Mesothelial cell of epicardium (in vitro differentiated cells): ENCODE measurements around the gene ST6GALNAC4. TPM values are rescaled to one million over a fixed set of nuclear protein-coding genes. Genes with fewer than 3 reads are reported as not detected.

ENCODE experiments used
- DNase-seq, 2 experiments: peaks; one replicate each; pipeline ENCODE4 v3.0.0; 2021; ENCODE audit warnings: low spot score in 2 of 2; ENCODE audit not compliant: unreplicated experiment in 2 of 2
- H3K27ac Mint-ChIP-seq: 2 replicates; pipeline ENCODE4 v1.8.0; 2021; ENCODE audit warnings: mixed read lengths
- H3K27me3 Mint-ChIP-seq: 2 replicates; pipeline ENCODE4 v1.8.0; 2021; ENCODE audit warnings: low read depth, mixed read lengths
- H3K36me3 Mint-ChIP-seq: 2 replicates; pipeline ENCODE4 v1.8.0; 2021; ENCODE audit warnings: mixed read lengths
- H3K4me1 Mint-ChIP-seq: 2 replicates; pipeline ENCODE4 v1.8.0; 2021; ENCODE audit warnings: mixed read lengths
- H3K4me3 Mint-ChIP-seq: 2 replicates; pipeline ENCODE4 v1.8.0; 2021; ENCODE audit warnings: mild to moderate bottlenecking, moderate library complexity, mixed read lengths
- H3K9me3 Mint-ChIP-seq: 2 replicates; pipeline ENCODE4 v1.8.0; 2021; ENCODE audit warnings: mixed read lengths
- total RNA-seq: library from RNA; stranded (reverse); gene quantifications from 3 replicates; pipeline ENCODE4 v1.2.1, GENCODE V29; 2021
- TF ChIP-seq, protein P1 (sequence below): fragments of 200-600 bp; sonication (generic); IDR thresholded peaks from one replicate; pipeline ENCODE4 v1.5.0; 2021; ENCODE audit warnings: antibody characterized with exemption; ENCODE audit not compliant: unreplicated experiment

Gene ST6GALNAC4
- total RNA-seq, 1 donor from 2014 or later, result 14.5 TPM

DNA sequence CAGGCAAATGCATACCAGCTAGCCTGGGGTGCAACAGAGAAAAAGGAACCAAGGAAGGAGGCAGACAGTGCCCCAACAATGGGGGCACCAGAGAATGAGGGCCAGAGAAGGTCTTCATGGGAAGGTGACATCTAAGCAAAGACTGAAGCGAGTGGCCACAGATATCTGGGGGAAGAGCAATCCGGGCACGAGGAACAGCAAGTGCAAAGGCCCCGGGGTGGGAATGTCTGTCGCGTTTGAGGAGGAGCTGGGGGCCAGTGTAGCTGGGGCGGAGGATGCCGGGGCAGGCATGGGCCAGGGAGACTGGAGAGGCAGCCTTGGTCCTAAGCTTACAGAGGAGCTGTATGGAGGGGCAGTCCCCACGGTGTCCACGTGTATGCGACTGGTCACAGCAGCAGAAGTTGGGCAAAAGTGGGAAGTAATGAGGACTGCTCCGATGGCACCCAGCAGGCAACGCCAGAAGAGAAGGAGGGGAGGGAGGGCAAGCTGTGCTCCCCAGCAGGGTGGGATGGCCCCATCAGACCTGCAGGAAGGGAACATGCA lies 44.8 kb upstream of the ST6GALNAC4 start:
- Mint-ChIP-seq H3K4me3 (no peak overlapping the region), H3K27ac (peak overlapping the region; percentile 34), H3K27me3 (no peaks in the 10 kb centered on the region), H3K9me3 (peaks cover 7% of the 10 kb centered on the region), H3K36me3 (peaks cover 11% of the 10 kb centered on the region), H3K4me1 (peaks cover 50% of the 10 kb centered on the region)
- DNase-seq, result no peak
- TF ChIP-seq, protein P1, sequence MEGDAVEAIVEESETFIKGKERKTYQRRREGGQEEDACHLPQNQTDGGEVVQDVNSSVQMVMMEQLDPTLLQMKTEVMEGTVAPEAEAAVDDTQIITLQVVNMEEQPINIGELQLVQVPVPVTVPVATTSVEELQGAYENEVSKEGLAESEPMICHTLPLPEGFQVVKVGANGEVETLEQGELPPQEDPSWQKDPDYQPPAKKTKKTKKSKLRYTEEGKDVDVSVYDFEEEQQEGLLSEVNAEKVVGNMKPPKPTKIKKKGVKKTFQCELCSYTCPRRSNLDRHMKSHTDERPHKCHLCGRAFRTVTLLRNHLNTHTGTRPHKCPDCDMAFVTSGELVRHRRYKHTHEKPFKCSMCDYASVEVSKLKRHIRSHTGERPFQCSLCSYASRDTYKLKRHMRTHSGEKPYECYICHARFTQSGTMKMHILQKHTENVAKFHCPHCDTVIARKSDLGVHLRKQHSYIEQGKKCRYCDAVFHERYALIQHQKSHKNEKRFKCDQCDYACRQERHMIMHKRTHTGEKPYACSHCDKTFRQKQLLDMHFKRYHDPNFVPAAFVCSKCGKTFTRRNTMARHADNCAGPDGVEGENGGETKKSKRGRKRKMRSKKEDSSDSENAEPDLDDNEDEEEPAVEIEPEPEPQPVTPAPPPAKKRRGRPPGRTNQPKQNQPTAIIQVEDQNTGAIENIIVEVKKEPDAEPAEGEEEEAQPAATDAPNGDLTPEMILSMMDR, result no peak

DNA sequence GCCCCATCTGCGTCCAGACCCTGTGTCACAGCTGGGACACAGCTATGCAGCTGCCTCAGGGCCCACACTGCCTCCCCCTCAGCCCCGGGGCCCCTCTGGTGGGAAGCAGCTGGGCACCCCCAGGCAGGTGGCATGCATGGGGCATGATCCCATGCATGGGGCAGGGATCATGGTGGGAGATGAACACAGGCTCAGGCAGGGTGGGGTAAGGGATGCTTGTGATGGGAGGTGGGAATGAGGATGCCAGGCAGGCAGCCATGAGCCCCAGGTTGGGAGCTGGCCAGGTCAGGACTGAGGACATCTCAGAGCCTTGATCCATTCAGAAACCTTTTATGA lies 44.3 kb upstream of the ST6GALNAC4 start:
- H3K36me3 Mint-ChIP-seq, result peaks cover 11% of the 10 kb centered on the region
- peak overlapping the region; percentile 34 for H3K27ac Mint-ChIP-seq
- no peak for DNase-seq
- TF ChIP-seq, protein P1, result no peak
- H3K27me3 Mint-ChIP-seq, result no peaks in the 10 kb centered on the region
- H3K9me3 Mint-ChIP-seq, result peaks cover 7% of the 10 kb centered on the region
- H3K4me3 Mint-ChIP-seq, result no peak overlapping the region
- peaks cover 44% of the 10 kb centered on the region for H3K4me1 Mint-ChIP-seq

DNA sequence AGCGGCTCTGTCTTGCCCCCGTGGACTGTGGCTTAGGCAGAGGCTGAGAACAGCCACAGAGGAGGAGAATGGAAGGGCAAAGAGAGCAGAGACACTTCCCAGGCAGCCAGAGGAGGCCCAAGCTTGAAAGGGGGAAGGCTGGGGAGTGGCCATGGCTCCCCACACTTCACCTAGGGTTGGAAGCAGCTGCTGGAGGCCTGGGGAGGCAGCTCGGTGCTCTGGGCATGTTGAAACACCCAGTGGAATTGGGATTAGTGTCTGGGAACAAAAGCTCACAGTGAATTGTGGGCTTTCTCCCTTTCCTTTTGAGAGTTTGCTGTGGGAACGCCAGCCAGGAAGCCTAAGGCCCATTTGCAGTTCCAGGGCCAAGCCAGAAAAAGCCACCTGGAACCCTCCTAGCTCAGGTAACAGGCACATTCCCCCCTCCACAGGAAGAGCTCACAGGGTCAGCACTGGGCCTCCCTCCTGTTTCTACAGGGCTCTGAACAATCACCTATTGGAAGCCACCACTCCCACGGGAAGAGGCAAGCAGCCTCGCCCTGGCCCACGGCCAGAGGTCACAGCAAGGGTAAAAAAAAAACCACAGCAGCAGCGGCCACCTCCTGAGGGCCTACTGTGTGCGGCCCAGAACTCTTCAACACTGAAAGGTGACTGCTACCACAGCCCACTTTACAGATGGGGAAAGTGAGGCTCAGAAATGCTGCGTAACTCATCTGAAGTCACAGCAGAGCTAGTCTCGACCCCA lies 43.7 kb upstream of the ST6GALNAC4 start:
- H3K9me3 Mint-ChIP-seq, result peaks cover 7% of the 10 kb centered on the region
- peaks cover 39% of the 10 kb centered on the region for H3K4me1 Mint-ChIP-seq
- TF ChIP-seq, protein P1, result no peak
- peak overlapping the region; percentile 78 for H3K27ac Mint-ChIP-seq
- H3K27me3 Mint-ChIP-seq, result no peaks in the 10 kb centered on the region
- no peak overlapping the region for H3K4me3 Mint-ChIP-seq
- DNase-seq, result no peak
- peaks cover 12% of the 10 kb centered on the region for H3K36me3 Mint-ChIP-seq

DNA sequence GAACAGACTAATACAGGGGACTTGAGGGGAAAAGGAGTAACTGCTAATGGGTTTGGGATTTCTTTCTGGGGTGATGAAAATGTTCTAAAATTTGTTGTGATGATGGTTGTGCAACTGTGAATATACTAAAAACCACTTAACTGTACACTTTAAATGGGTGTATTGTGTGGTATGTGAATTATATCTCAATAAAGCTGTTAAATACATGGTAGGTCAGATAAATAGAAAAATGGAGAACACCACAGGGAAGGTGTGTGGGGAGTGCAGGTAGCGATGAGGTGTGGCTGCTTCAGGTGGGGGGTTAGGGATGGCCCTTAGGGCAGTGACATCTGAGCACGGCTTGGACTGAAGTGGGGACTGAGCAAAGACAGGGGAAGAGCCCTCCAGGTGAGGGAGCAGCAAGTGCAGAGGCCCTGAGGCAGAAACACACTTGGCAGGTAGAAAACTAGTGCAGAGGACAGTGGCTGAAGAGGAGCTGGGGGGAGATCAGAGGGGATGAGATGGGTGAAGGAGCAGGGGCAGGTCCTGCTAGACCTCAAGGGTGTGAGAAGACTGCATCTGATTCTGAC lies 43.1 kb upstream of the ST6GALNAC4 start:
- H3K4me1 Mint-ChIP-seq, result peaks cover 37% of the 10 kb centered on the region

DNA sequence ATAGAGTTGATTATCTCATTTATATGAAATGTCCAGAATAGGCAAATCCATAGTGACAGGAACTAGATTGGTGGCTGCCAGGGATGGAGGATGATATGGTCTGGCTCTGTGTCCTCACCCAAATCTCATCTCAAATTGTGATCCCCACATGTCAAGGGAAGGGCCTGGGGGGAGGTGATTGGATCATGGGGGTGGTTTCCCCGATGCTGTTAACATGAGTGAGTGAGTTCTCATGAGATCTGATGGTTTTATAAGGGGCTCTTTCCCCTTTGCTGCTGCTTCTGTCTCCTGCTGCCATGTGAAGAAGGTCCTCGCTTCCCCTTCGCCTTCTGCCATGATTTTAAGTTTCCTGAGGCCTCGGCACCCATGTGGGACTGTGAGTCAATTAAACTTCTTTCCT lies 42.6 kb upstream of the ST6GALNAC4 start:
- TF ChIP-seq, protein P1, result no peak
- DNase-seq, result no peak
- peaks cover 7% of the 10 kb centered on the region for H3K9me3 Mint-ChIP-seq
- no peaks in the 10 kb centered on the region for H3K27me3 Mint-ChIP-seq
- H3K4me3 Mint-ChIP-seq, result no peak overlapping the region
- H3K27ac Mint-ChIP-seq, result no peak overlapping the region
- H3K36me3 Mint-ChIP-seq, result peaks cover 12% of the 10 kb centered on the region
- H3K4me1 Mint-ChIP-seq, result peaks cover 35% of the 10 kb centered on the region

More for the DNA sequence above, 43.1 kb upstream of the ST6GALNAC4 start:
- Mint-ChIP-seq H3K27ac (peak overlapping the region; percentile 78), H3K27me3 (no peaks in the 10 kb centered on the region), H3K4me3 (no peak overlapping the region), H3K36me3 (peaks cover 12% of the 10 kb centered on the region), H3K9me3 (peaks cover 7% of the 10 kb centered on the region)
- DNase-seq, result no peak
- TF ChIP-seq, protein P1, result no peak
